ENCODE results near the gene LIX1.

GRCh38 chr5:97072696-97073095, 69.7 kb downstream of the LIX1 start:
- no peak for TF ChIP-seq JUND (CRISPR knock-in tag; IDR thresholded peaks at IDR 0.05)
- TF ChIP-seq ZSCAN9 (CRISPR knock-in tag; IDR thresholded peaks at IDR 0.05; ENCODE audit: borderline replicate concordance) = no peak
- no peak for TF ChIP-seq REPIN1 (CRISPR knock-in tag; IDR thresholded peaks at IDR 0.05; ENCODE audit: borderline replicate concordance, low read depth)
- TF ChIP-seq, protein P1, sequence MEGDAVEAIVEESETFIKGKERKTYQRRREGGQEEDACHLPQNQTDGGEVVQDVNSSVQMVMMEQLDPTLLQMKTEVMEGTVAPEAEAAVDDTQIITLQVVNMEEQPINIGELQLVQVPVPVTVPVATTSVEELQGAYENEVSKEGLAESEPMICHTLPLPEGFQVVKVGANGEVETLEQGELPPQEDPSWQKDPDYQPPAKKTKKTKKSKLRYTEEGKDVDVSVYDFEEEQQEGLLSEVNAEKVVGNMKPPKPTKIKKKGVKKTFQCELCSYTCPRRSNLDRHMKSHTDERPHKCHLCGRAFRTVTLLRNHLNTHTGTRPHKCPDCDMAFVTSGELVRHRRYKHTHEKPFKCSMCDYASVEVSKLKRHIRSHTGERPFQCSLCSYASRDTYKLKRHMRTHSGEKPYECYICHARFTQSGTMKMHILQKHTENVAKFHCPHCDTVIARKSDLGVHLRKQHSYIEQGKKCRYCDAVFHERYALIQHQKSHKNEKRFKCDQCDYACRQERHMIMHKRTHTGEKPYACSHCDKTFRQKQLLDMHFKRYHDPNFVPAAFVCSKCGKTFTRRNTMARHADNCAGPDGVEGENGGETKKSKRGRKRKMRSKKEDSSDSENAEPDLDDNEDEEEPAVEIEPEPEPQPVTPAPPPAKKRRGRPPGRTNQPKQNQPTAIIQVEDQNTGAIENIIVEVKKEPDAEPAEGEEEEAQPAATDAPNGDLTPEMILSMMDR (CRISPR knock-in tag; IDR thresholded peaks at IDR 0.05) = no peak
- TF ChIP-seq FOXM1 (CRISPR knock-in tag; IDR thresholded peaks at IDR 0.05) = no peak
- no peak for TF ChIP-seq JUN (CRISPR knock-in tag; IDR thresholded peaks at IDR 0.05)
- TF ChIP-seq EHMT2 (IDR thresholded peaks at IDR 0.05; ENCODE audit: borderline replicate concordance, low read depth, low read length) = no peak
- TF ChIP-seq EZH2 (conservative IDR thresholded peaks at IDR 0.05; ENCODE audit: low read depth, low read length) = no peak
- TF ChIP-seq ARHGAP35 (CRISPR knock-in tag; IDR thresholded peaks at IDR 0.05; ENCODE audit: borderline replicate concordance) = no peak
- TF ChIP-seq, protein P2, sequence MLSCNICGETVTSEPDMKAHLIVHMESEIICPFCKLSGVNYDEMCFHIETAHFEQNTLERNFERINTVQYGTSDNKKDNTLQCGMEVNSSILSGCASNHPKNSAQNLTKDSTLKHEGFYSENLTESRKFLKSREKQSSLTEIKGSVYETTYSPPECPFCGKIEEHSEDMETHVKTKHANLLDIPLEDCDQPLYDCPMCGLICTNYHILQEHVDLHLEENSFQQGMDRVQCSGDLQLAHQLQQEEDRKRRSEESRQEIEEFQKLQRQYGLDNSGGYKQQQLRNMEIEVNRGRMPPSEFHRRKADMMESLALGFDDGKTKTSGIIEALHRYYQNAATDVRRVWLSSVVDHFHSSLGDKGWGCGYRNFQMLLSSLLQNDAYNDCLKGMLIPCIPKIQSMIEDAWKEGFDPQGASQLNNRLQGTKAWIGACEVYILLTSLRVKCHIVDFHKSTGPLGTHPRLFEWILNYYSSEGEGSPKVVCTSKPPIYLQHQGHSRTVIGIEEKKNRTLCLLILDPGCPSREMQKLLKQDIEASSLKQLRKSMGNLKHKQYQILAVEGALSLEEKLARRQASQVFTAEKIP (CRISPR knock-in tag; IDR thresholded peaks at IDR 0.05; ENCODE audit: borderline replicate concordance) = no peak
